Nephron progenitor cell (in vitro differentiated cells): ENCODE results near the gene SLC10A1.
A peak's percentile ranks its signal among the peaks of the same experiment; 100 is the strongest.

ENCODE experiments used
- DNase-seq: peaks from one replicate; pipeline ENCODE4 v3.0.0; 2021
- H3K27ac Mint-ChIP-seq: 2 replicates; pipeline ENCODE4 v1.8.0; 2021; ENCODE audit warnings: mild to moderate bottlenecking, moderate library complexity, mixed read lengths
- H3K27me3 Mint-ChIP-seq: 2 replicates; pipeline ENCODE4 v1.8.0; 2021; ENCODE audit warnings: mild to moderate bottlenecking, low read depth, mixed read lengths; ENCODE audit not compliant: poor library complexity
- H3K36me3 Mint-ChIP-seq: 2 replicates; pipeline ENCODE4 v1.8.0; 2021; ENCODE audit warnings: low read depth, mixed read lengths
- H3K4me1 Mint-ChIP-seq: 2 replicates; pipeline ENCODE4 v1.8.0; 2021; ENCODE audit warnings: mixed read lengths
- H3K4me3 Mint-ChIP-seq: 2 replicates; pipeline ENCODE4 v1.8.0; 2021; ENCODE audit warnings: mild to moderate bottlenecking, moderate library complexity, mixed read lengths
- H3K9me3 Mint-ChIP-seq: 2 replicates; pipeline ENCODE4 v1.8.0; 2021; ENCODE audit warnings: mild to moderate bottlenecking, moderate library complexity, mixed read lengths
- CTCF ChIP-seq: fragments of 200-600 bp; sonication (generic); IDR thresholded peaks from 2 replicates; pipeline ENCODE4 v1.5.0; 2021; ENCODE audit warnings: antibody characterized with exemption

The SLC10A1 gene

GRCh38 chr14:69769623-69770022 is 27.4 kb downstream of the SLC10A1 start:
- Mint-ChIP-seq H3K27me3 (no peaks in the 10 kb centered on the region), H3K4me3 (peak overlapping the region; percentile 97), H3K27ac (peak overlapping the region; percentile 96), H3K36me3 (peaks cover 81% of the 10 kb centered on the region), H3K9me3 (peaks cover 13% of the 10 kb centered on the region), H3K4me1 (peaks cover 51% of the 10 kb centered on the region)
- no peak for DNase-seq
- TF ChIP-seq CTCF: no peak

- no peak for TF ChIP-seq CTCF
- H3K36me3 Mint-ChIP-seq: peaks cover 73% of the 10 kb centered on the region
- H3K4me1 Mint-ChIP-seq: peaks cover 51% of the 10 kb centered on the region
Observed at GRCh38 chr14:69768873-69769272, 28.2 kb downstream of the SLC10A1 start.

DNA sequence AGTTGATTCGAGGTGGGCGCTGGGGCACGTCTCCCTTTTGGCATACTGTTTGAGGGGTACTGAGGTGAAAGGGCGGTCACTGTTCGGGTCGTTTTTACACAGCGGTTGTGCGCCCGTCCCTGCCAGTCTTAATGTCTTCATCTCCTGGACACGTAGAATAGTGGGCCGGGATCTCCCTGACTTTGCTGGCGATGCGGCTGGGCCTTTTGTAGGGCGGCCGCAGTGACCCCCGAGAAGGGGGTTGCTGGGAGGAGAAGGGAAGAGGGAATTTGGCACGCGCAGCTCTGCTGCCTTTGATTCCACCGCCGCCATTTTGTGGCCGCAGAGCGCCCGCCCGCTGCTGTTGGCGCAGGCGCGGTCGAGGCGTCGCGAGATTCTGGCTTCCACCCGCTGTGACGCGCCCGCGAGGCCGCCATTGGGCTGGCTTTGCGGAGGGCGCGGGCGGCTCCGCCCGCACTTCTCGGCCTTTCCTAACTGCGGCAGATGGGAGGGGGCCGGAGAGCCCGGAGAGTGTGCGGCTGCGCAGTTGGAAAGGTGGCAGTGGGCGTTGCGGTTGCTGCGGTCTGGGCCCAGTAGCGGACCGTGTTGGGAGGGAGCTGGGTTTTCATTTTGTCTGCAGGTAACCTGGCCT is 29.6 kb downstream of the SLC10A1 start:
- TF ChIP-seq CTCF: no peak
- Mint-ChIP-seq H3K9me3 (peaks cover 17% of the 10 kb centered on the region), H3K36me3 (peaks cover 59% of the 10 kb centered on the region), H3K27ac (peak overlapping the region; percentile 100), H3K4me1 (peaks cover 51% of the 10 kb centered on the region), H3K4me3 (peak overlapping the region; percentile 97), H3K27me3 (no peaks in the 10 kb centered on the region)
- DNase-seq: peak; percentile 93

More at GRCh38 chr14:69768873-69769272, 28.2 kb downstream of the SLC10A1 start:
- peak overlapping the region; percentile 97 for H3K4me3 Mint-ChIP-seq
- peak overlapping the region; percentile 100 for H3K27ac Mint-ChIP-seq
- no peaks in the 10 kb centered on the region for H3K27me3 Mint-ChIP-seq
- DNase-seq: no peak
- peaks cover 14% of the 10 kb centered on the region for H3K9me3 Mint-ChIP-seq

- Mint-ChIP-seq H3K9me3 (peaks cover 17% of the 10 kb centered on the region), H3K4me1 (peaks cover 51% of the 10 kb centered on the region), H3K36me3 (peaks cover 54% of the 10 kb centered on the region), H3K4me3 (peak within 1 kb of the TSS; percentile 97), H3K27ac (peak within 1 kb of the TSS; percentile 100), H3K27me3 (peaks cover 3% of the 10 kb centered on the region)
- no peak for TF ChIP-seq CTCF
- peak; percentile 93 for DNase-seq
Observed at GRCh38 chr14:69766984-69767368, 30.1 kb downstream of the SLC10A1 start, which contains the start of gene SRSF5. Gene SRSF5, plus strand, starts transcription at chr14:69767142. Its CDS starts 1,015 bp downstream, at chr14:69768157.

GRCh38 chr14:69763761-69764510 is 33.1 kb downstream of the SLC10A1 start:
- Mint-ChIP-seq H3K27ac (no peak overlapping the region), H3K9me3 (peaks cover 17% of the 10 kb centered on the region), H3K4me1 (peaks cover 27% of the 10 kb centered on the region), H3K27me3 (peaks cover 6% of the 10 kb centered on the region), H3K36me3 (peaks cover 25% of the 10 kb centered on the region), H3K4me3 (peak overlapping the region; percentile 3)
- no peak for TF ChIP-seq CTCF
- no peak for DNase-seq
